HuH-7 (cell line): ENCODE data around the gene BNC2.
"Not testable (repeated sequence)": the region's sequence is repeated elsewhere in the genome, so short reads cannot be mapped to it uniquely, and the experiment has no call there.

ENCODE experiments used
- DNase-seq: peaks from one replicate; pipeline ENCODE4 v3.0.0; 2011; ENCODE audit warnings: low spot score

BNC2 gene, protein sequence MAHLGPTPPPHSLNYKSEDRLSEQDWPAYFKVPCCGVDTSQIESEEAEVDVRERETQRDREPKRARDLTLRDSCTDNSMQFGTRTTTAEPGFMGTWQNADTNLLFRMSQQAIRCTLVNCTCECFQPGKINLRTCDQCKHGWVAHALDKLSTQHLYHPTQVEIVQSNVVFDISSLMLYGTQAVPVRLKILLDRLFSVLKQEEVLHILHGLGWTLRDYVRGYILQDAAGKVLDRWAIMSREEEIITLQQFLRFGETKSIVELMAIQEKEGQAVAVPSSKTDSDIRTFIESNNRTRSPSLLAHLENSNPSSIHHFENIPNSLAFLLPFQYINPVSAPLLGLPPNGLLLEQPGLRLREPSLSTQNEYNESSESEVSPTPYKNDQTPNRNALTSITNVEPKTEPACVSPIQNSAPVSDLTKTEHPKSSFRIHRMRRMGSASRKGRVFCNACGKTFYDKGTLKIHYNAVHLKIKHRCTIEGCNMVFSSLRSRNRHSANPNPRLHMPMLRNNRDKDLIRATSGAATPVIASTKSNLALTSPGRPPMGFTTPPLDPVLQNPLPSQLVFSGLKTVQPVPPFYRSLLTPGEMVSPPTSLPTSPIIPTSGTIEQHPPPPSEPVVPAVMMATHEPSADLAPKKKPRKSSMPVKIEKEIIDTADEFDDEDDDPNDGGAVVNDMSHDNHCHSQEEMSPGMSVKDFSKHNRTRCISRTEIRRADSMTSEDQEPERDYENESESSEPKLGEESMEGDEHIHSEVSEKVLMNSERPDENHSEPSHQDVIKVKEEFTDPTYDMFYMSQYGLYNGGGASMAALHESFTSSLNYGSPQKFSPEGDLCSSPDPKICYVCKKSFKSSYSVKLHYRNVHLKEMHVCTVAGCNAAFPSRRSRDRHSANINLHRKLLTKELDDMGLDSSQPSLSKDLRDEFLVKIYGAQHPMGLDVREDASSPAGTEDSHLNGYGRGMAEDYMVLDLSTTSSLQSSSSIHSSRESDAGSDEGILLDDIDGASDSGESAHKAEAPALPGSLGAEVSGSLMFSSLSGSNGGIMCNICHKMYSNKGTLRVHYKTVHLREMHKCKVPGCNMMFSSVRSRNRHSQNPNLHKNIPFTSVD

DNA sequence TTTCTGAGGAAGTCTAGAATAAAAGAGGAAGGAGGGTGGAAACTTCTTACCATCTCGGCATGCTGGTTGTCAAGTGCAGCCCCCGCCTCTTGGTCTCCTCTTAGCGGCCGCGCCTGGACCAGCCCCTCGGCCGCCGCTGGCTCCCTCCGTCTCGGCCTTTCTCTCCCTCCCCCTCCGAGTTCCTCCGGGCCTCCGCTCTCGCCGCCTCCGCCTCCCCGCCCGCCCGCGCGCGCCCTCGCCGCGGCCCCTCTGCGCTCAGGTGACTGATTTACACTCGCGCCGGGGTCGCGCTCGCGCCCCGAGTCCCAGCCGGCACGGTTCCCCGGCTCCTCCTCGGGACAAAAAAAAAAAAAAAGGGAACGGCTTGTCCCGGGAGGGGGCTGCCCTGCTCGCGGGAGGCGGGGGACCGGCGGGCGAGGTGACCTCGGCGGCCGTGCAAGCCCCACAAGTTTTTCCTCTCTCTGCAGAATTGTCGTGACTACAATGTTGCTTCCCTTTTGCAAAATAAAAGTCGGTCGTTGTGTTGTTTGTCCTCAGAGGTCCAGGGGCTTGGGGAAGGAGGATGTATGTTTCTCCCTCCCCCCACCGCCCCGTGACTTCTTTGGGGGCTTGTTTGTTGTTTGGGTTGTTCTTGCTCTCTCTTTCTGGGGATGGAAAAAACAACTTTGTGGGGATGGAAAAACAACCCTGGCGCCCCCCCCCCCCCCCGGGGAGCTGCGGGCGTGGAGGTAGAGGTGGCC is at the start of gene BNC2:
BNC2 (minus strand) TSS at position 75 of the 740 bp plus-strand sequence; CDS start at position 53, 22 bp downstream.
- DNase-seq: peak; percentile 14

DNA sequence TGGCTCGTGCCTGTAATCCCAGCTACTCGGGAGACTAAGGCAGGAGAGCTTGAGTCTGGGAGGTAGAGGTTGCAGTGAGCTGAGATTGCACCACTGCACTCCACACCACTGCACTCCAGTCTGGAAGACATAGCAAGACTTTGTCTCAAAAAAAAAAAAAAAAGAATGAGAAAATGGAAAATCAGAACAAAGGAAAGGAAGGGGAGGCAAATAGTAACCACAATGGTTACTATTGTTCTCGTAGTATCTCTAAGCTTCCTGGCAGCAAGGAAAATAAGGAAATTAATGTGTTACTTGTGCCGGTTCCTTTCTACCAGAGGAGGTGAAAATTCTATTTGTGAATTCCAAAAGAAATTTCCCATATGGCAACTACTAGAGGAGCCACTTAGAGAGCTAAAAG is 48.5 kb upstream of the BNC2 start:
- DNase-seq: no peak

DNA sequence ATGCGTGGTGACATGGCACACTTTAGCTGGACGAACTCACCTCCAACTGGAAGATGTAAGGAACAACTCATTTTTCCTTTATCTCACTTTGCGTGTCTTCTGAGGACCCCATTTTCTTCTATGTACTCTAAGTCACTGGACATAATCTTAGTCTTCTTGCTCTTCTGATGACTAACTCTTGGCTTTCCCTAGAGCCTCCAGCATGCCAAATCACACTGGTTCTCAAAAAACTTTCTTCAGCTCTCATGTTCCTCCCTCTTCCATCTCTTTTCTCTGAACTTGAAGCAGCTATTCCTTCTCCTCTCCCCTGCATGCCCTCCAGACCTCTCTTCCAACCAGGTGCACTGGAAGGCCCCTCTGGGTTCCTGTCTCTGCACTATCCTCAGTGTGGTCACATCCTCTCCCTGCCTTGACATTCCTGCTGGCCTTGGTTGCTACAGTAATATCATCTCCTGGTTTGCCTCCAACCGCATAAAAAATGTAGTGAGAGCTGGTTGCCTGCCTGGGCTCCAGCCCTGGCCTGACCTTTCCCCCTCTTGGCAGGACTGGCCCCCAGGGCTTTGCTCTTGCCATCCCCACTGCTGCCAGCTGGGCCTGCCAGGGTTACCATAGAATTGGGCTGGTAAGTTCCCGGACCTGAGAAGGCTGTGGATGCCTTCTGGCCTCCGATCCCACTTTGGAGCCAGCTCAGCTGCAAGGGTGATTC is 44.8 kb upstream of the BNC2 start:
- no peak for DNase-seq

DNA sequence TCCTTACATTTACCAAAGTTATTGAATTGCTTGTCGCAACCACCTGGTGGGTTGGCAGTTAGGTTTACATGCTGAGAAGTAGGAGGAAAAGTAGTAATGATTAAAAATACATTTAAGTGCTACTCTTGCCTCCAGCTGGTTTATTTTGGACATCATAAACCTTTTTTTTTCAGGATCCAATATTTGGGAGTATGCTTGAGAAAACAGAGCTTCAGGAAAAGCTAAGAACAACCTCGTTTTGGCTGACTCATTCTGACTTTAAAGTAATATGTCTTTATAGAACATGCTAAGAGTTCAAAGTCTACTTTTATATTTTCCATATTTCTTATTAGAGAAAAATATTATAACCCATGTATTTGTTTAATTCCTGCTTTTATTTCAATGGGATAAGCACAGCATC is 41.7 kb upstream of the BNC2 start:
- DNase-seq: no peak

DNA sequence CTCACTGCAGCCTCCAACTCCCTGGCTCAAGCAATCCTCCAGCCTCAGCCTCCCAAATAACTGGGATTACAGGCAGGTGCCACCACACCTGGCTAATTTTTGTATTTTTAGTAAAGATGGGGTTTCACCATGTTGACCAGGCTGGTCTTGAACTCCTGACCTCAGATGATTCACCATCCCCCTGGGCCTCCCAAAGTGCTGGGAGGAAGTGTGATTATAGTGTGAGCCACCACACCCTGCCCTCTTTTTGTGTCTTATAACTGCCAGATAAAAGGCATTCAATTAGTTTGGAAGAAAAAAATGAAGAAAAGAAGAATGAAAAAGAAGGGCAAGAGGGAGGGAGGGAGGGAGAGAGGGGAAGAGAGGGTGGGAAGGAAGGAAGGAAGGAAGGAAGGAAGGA is 37.7 kb upstream of the BNC2 start:
- not testable (repeated sequence) for DNase-seq

DNA sequence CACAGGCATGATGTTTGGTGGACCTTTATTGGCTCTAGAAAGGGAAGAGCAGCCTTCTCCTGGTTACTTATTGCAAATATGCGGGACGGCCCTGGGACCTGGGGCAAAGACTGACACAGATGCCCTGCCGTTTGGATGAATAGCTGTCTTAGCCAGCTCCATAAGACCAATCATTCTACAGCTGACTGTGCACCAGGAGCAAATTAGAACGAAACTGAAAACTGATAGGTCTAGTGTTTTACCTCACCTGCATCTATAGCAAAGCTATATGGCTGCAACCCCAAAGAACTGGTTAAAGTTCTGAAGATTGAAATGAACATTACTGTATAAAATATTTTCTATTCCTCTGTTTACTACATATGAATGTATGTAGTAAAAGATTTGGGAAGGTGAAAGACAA is 34.2 kb upstream of the BNC2 start:
- no peak for DNase-seq

DNA sequence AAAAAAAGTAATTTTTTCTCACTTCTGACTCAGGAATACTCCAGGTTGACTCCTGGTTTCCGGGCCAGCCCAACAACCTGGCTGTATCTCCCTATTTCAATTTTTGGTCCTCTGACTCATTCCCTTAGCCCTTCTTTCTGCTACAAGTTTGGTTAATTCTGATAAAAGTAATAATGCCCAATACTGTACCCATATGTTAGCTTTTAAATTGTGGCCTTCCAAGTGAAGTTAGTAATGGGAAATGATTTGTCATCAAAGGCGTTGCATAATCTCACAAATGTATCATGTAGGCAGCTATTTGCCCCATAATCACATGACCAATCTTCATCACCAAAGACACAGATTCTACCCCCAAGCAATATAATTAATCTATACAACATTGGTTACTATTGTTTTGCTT is 31.1 kb upstream of the BNC2 start:
- DNase-seq: no peak

DNA sequence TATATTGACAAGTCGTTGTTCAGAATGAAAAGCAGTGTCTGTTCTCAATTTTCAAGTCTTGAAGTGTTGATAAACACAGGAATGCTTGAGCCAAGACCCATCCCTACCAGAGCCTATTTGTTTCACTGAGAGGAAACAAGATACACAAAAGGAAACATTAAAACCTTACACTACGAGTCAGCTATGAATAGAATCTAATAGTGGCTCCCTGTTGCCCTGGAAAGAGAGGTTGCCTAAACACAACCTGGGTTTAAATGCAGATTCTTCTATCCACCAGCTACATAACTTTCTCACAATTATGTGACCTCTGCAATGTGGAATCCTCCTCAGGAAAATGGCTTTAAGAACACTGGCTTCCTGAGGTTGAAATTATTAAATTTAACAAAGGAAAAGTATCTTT is 29.1 kb upstream of the BNC2 start:
- DNase-seq: no peak

DNA sequence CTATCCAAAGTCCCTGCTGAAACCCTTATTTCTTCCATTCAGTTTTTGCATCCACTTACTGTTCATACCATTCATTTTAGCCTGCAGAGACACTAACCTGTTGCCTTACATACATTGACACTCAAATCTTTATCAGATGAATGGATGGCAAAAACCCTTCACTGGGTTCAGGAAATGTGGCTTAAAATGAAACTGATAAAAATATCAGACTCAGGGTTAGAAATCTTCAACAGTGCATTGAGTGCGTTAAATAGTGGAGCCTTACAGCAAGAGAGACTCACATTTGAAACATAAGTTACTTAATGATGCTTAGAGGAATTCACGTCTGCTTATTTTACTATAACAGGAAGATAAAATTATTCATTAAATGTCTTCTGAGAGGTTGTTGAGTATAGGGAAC is 28.0 kb upstream of the BNC2 start:
- no peak for DNase-seq

DNA sequence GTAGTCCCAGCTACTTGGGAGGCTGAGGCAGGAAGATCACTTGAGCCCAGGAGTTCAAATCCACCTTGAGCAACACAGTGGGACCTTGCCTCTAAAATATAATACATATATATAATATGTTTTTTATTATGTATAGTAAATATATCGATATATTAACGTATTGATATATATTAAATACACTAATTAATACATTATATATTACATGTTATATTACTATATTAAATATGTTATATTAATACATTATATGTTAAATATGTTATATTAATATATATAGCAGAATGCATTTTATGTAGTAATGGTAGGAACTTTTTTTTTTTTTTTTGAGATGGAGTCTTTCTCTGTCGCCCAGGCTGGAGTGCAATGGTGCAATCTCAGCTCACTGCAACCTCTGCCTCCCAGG is 18.1 kb upstream of the BNC2 start:
- DNase-seq: no peak

DNA sequence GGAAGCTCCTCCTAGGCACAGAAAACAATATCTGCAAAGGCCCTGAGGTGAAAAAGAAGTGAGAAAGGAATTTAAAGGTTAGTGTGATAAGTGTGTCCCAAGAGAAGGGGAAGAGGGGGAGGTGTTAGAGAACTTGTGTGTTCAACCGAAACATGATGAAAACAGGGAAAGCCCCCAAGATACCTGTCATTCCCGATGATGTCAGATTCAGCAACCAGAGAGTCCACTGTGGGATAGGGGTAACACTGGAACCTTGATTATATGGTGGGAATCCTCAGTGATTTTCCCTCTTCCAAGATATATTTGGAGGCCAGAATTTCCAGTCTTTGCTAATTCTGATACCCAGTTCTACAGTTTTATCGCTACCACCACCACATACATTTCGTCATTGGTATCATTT is 15.5 kb upstream of the BNC2 start:
- DNase-seq: no peak

DNA sequence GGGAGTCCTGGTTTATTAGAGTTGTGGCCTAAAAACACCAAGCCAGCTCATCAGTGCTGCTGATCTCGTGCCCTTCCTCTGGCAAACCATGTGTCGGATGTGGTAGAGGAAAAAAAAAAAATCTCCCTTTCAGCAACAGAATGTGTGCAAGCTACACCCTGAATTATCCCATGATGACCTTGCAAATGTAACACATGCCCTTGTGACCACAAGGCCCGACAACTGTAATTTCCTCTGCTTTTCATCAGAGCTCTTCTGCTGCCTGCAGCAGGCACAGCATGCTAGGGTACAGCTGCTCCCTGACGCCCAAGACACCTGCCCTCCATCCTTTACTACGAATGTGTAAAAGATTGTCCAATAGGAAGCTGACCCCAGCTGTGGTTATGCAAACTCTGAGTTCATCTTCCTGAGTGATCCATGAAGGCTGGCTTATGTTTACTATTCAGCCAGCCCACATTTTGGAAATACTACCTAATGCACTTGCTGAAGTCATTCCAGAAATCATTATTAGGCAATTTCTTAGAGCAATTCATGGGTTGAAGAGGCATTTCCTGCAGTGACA is 14.6 kb upstream of the BNC2 start:
- DNase-seq: no peak

DNA sequence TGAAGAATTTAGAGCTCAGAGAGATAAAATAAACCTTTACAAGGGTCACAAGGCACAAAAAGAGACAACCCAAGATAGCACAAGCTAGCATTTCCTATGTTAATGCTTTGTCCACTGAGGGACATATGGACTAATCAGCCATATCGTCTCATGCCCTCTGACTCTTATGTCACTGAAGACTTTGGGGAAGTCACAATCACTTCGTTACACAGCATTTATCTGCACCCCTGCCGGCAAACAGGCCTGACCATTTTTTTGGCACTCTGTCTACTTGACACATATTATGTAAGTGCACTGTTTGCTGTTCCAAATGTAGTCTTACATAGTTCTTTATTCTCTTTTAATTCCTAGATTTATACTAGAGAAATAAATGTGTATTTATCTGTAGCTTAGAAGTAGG is 13.9 kb upstream of the BNC2 start:
- no peak for DNase-seq

DNA sequence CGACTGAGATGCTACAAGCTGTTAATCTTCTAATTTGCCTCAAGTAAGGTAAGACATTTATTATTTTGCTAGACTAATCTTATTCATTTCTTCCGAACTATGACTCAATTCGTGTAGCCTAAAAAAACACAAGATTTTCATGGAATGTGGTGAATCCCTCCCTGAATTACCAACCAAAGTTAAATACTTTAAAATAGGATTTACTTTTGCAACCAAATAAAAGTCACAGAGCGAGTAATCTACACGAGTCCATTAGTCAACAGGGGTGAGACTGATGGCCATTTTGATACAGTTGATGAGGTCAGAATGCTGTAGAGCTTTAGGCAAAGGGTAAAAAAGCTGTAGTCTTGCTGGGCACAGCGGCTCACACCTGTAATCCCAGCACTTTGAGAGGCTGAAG is 13.1 kb upstream of the BNC2 start:
- no peak for DNase-seq

DNA sequence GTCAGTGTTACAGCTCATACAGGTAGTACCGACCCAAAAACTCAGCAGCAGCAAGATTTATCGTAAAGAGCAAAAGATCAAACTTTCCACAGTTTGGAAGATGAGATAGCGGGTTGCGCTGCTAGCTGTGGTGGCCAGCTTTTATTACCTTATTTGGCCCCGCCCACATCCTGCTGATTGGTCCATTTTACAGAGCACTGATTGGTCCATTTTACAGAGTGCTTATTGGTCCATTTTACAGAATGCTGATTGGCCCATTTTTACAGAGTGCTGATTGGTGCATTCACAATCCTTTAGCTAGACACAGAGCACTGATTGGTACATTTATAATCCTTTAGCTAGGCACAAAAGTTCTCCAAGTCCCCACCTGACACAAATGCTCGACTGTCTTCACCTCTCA is 12.0 kb upstream of the BNC2 start:
- DNase-seq: not testable (repeated sequence)

DNA sequence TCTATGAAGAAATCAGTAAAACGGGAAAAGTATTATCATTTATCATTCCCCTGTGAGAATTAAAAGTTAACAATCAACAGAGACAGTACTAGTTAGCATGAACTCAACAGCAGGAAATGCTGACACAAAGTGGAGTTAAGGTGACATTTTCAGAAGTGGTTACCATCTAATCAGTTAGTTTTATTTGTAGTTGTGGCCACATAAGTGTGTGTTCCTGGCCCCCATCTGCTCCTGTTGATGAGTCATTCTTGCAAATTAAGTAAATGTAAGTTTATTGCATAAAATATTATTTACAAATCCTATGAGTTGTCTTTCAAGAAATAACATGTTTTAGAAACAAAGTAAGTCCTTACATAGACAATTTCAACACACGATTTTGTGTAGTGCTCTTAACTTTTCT is 8.9 kb upstream of the BNC2 start:
- DNase-seq: no peak

DNA sequence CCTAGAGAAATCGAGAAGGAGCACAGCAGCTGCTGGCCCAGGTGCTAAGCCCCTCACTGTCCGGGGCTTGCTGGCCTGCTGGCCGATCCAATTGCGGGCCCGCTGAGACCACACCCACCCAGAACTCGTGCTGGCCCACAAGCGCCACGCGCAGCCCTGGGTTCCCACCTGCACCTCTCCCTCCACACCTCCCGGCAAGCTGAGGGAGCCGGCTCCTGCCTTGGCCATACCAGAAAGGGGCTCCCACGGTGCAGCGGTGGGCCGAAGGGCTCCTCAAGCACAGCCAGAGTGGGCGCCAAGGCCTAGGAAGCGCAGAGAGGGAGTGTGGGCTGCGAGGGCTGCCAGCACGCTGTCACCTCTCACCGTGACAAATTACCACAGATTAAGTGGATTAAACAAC is 6.8 kb upstream of the BNC2 start:
- no peak for DNase-seq

DNA sequence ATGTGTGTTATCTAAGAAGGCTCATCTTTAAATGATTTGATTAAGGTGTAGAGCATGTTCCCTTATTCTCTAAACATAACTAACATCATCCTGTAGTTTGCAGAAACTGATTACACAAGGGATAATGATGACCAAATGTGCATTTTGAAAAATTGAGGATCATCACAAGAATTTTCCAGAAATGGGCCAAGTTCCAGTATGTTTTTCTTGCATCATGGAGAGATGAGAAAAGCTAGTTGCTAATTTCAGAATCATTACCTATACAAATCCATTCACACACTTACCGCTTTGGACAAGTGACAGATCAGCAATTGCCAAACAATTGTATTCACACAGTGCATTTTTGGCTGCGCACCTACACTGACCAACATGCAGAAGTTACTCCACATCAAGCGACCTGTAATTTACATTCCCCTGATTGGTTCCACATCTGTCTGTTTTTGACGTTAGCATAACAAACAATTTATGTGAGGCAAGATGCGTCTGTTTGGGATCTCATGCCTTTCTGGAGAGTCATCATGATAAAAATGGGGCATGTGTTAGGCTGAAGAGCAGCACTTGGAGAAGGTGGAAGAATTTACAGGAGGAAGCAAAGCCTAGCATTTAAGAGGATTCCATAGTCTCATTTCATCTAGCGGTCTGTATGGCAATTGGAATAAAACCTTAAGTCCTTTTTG is 2.8 kb upstream of the BNC2 start:
- DNase-seq: no peak

DNA sequence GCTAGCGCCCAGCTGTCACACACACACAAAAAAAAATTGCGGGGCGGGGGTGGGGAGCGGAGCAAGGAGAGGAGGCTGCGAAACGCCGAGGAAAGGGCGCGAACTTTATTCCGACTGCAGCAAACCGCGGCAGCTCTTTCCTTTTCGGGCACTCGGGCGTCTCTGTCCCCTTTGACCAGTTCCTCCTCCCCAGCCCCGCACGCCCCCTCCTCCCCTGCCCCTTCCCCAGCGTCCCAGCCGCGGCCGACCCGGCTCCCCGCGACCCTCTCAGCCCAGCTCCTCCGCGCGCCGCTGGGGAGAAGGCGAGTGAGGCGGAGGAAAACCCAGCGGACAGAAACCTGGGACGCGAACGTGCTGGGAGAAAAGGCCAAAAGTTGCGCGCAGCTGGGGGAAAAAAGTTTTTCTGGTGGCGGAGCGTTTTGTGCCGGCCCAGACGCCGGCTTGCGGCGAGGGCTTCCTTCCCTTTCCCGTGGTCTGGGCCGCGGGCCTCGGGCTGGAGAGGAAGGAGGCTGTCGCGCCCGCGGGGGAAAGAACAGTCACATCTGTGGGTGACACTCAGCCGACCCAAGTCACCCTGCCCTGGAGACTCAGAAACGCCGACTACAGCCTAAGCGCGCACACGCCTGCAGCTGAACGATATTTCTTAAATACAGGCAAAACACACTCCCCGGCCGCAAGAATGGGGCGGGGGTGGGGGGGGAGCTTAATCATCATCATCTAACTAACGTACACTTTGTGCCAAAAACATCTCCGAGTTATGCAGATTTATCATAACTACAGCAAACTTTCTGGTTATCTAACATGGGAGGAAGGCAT is 1.1 kb upstream of the BNC2 start:
- peak; percentile 10 for DNase-seq
